Vagina (tissue), 2 donors: ENCODE measurements around the gene CISD1. TPM values are rescaled to one million over a fixed set of nuclear protein-coding genes. Genes with fewer than 3 reads are reported as not detected.

Experiments used
- DNase-seq, 2 donors: peaks; one replicate each; pipeline ENCODE4 v3.0.0-alpha.2; 2017; ENCODE audit errors: extremely low spot score in 2 of 2
- H3K27ac ChIP-seq: fragments of 200-600 bp; sonication (generic); one replicate; pipeline ENCODE4 v1.5.1; 2019
- H3K27me3 ChIP-seq: fragments of 200-600 bp; sonication (generic); one replicate; pipeline ENCODE4 v1.5.1; 2019
- H3K36me3 ChIP-seq, 2 donors: fragments of 200-600 bp; sonication (generic); one replicate each; pipeline ENCODE4 v1.5.1; 2017 to 2019
- H3K4me1 ChIP-seq: fragments of 200-600 bp; sonication (generic); one replicate; pipeline ENCODE4 v1.5.1; 2019
- H3K4me3 ChIP-seq, 2 donors: fragments of 200-600 bp; sonication (generic); 1 replicate in 1 of 2; 2 replicates in 1 of 2; pipeline ENCODE4 v1.5.1; 2016 to 2019
- H3K9me3 ChIP-seq: fragments of 200-600 bp; sonication (generic); one replicate; pipeline ENCODE4 v1.5.1; 2019
- POLR2A ChIP-seq, 2 donors: fragments of 450-650 bp; IDR thresholded peaks; one replicate each; pipeline ENCODE4 v1.6.1; 2017; ENCODE audit warnings: antibody characterized with exemption in 2 of 2, mild to moderate bottlenecking in 2 of 2, moderate library complexity in 2 of 2
- POLR2AphosphoS5 ChIP-seq, 2 donors: sonication (generic); formaldehyde crosslinking; IDR thresholded peaks; one replicate each; pipeline ENCODE4 v1.9.0; 2017; ENCODE audit warnings: antibody characterized with exemption in 2 of 2, mild to moderate bottlenecking in 2 of 2, low read depth in 1 of 2; ENCODE audit not compliant: insufficient read depth in 1 of 2
- intact Hi-C: fragments of 100-400 bp; cut with DNase I; formaldehyde crosslinking; loops from one replicate; pipeline ENCODE4 v1.15.1; 2023
- total RNA-seq: library from RNA; depleted of rRNA; stranded (reverse); fragments of >200 nt; gene quantifications from one replicate; pipeline ENCODE4 v1.2.3, GENCODE V29; 2016
- TF ChIP-seq, protein P1 (sequence below), 3 experiments: fragments of 450-650 bp in 2 of 3; fragments of 200-600 bp in 1 of 3; sonication (generic) in 1 of 3; IDR thresholded peaks; one replicate each; pipeline ENCODE4 v1.5.1; 2017 to 2019; ENCODE audit warnings: antibody characterized with exemption in 3 of 3, mild to moderate bottlenecking in 2 of 3, moderate library complexity in 2 of 3

CISD1 gene
- total RNA-seq, 1 donor from 2014 or later, result 16.0 TPM

DNA sequence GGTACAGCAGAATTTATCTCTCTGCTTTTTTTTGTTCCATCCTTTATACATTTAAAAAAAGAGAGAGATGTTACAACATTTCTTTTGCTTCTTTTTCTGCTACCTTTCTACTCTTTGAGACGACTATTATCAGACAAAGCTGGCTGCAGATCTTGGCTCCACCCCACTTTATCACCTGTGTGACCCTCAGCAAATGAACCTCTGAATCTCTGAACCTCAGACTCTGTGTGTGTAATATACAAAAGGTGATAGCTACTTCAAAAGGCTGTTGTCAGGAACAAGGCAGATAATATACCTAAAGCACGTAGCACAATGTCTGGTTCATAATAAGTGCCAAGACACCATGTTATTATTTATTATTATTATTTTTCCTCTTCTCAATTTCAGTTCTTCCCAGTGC, 33.3 kb downstream of the CISD1 start:
- no peaks in the 10 kb centered on the region for H3K36me3 ChIP-seq
- H3K27me3 ChIP-seq, result no peaks in the 10 kb centered on the region
- H3K27ac ChIP-seq, result no peak overlapping the region
- DNase-seq, result no peak
- H3K4me1 ChIP-seq, result no peaks in the 10 kb centered on the region
- TF ChIP-seq POLR2A (IDR thresholded peaks at IDR 0.05) (no peak), POLR2AphosphoS5 (IDR thresholded peaks at IDR 0.05; ENCODE audit: insufficient read depth in 1 of 2, low read depth in 1 of 2) (no peak)
- TF ChIP-seq, protein P1, sequence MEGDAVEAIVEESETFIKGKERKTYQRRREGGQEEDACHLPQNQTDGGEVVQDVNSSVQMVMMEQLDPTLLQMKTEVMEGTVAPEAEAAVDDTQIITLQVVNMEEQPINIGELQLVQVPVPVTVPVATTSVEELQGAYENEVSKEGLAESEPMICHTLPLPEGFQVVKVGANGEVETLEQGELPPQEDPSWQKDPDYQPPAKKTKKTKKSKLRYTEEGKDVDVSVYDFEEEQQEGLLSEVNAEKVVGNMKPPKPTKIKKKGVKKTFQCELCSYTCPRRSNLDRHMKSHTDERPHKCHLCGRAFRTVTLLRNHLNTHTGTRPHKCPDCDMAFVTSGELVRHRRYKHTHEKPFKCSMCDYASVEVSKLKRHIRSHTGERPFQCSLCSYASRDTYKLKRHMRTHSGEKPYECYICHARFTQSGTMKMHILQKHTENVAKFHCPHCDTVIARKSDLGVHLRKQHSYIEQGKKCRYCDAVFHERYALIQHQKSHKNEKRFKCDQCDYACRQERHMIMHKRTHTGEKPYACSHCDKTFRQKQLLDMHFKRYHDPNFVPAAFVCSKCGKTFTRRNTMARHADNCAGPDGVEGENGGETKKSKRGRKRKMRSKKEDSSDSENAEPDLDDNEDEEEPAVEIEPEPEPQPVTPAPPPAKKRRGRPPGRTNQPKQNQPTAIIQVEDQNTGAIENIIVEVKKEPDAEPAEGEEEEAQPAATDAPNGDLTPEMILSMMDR (IDR thresholded peaks at IDR 0.05), result no peak
- H3K4me3 ChIP-seq, result no peak overlapping the region
- H3K9me3 ChIP-seq, result no peaks in the 10 kb centered on the region
- intact Hi-C loops, result no loop called here

DNA sequence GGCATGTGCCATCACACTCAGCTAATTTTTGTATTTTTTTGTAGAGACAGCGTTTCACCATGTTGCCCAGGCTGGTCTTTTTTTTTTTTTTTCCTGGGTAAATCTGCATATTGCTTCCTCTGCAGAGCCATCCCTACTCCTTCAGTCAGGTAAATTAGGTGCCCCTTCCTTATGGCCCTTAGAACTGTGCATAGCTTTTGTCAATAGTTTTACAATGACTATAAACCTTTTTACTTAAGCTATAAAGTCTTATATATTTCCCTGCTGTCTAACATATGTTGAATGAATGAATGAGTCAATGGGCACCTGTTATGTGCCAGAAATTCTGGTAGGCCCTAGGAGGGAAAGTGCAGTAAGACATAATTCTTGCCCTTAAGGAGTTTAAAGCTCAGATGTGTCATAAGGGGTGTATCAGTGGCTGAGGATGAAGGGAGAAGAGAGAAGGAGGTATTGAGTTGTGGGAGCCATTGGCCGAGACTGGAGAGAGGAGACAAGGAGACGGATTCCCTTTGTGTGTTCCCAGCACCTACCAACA, 35.2 kb downstream of the CISD1 start:
- Histone ChIP-seq H3K27me3 (no peaks in the 10 kb centered on the region), H3K36me3 (no peaks in the 10 kb centered on the region), H3K27ac (no peak overlapping the region), H3K4me3 (no peak overlapping the region), H3K9me3 (no peaks in the 10 kb centered on the region), H3K4me1 (no peaks in the 10 kb centered on the region)
- TF ChIP-seq POLR2A (IDR thresholded peaks at IDR 0.05) (no peak), POLR2AphosphoS5 (IDR thresholded peaks at IDR 0.05; ENCODE audit: insufficient read depth in 1 of 2, low read depth in 1 of 2) (no peak)
- TF ChIP-seq, protein P1 (IDR thresholded peaks at IDR 0.05), result no peak
- DNase-seq, result no peak
- intact Hi-C loops, result no loop called here

DNA sequence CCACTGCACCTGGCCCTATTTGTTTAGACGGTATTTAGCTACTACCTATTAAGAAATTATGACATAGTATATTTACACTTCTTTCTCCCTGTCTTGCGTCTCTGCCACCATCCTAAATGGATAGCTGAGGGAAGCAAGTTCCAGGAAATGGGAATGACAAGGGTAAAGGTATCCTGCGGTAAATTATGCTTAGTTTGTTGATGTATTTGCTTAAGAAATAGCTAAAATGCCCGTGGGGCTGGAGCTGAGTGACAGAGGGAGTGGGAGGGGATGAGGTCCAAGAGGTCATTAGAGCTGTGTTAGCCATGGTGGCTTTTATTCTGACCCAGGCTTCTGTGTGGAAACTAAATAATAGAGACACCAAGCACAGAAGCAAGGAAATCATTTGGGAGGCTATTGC, 36.9 kb downstream of the CISD1 start:
- TF ChIP-seq, protein P1 (IDR thresholded peaks at IDR 0.05), result no peak
- TF ChIP-seq POLR2A (IDR thresholded peaks at IDR 0.05) (no peak), POLR2AphosphoS5 (IDR thresholded peaks at IDR 0.05; ENCODE audit: insufficient read depth in 1 of 2, low read depth in 1 of 2) (no peak)
- intact Hi-C loops, result no loop called here
- no peak overlapping the region for H3K4me3 ChIP-seq

DNA sequence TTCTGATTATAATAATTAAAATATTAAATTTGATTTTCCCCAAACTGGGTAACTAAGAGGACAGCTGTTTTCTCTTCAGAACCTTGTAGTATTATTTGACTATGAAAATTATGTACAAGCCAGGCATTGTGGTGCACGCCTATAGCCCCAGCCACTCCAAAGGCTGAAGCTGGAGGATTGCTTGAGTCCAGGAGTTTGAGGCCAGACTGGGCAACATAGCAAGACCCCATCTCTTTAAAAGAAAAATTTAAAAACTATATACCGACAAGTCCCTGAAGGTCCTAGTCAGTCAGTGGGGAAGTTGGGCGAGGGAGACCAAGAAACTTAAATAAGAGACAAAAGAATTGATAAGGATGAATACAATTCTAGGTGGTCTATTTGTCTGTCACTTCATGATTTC, 38.7 kb downstream of the CISD1 start:
- TF ChIP-seq POLR2AphosphoS5 (IDR thresholded peaks at IDR 0.05; ENCODE audit: insufficient read depth in 1 of 2, low read depth in 1 of 2), result no peak
- no peak for TF ChIP-seq POLR2A (IDR thresholded peaks at IDR 0.05)
- TF ChIP-seq, protein P1 (IDR thresholded peaks at IDR 0.05), result no peak
- DNase-seq, result no peak
- Histone ChIP-seq H3K9me3 (no peaks in the 10 kb centered on the region), H3K4me1 (no peaks in the 10 kb centered on the region), H3K4me3 (no peak overlapping the region), H3K27ac (no peak overlapping the region), H3K27me3 (no peaks in the 10 kb centered on the region), H3K36me3 (no peaks in the 10 kb centered on the region)
- intact Hi-C loops, result no loop called here

More for the DNA sequence above, 36.9 kb downstream of the CISD1 start:
- Histone ChIP-seq H3K4me1 (no peaks in the 10 kb centered on the region), H3K9me3 (no peaks in the 10 kb centered on the region), H3K27ac (no peak overlapping the region), H3K27me3 (no peaks in the 10 kb centered on the region), H3K36me3 (no peaks in the 10 kb centered on the region)
- DNase-seq, result no peak

DNA sequence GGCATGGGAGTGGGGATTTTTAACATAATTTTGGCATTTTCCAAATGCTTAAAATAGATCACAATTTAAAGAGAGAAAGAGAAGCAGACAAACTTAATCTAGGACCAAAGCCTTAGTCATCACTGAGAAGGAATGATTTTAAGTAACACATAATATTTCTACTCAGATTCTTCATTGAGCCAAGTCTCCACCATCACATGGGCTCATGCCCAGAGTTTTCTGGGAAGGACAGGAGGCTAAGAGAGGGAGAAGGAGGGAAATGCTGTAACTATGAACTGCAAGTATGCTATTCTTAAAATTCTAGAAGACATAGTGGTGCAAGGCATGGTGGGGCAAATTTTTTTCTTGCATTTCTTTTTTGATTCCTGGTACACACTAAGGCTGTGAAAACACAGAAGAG, 42.1 kb downstream of the CISD1 start:
- no peak overlapping the region for H3K4me3 ChIP-seq
- no peaks in the 10 kb centered on the region for H3K27me3 ChIP-seq
- H3K27ac ChIP-seq, result no peak overlapping the region
- H3K9me3 ChIP-seq, result no peaks in the 10 kb centered on the region
- TF ChIP-seq, protein P1 (IDR thresholded peaks at IDR 0.05), result no peak
- no peak for TF ChIP-seq POLR2AphosphoS5 (IDR thresholded peaks at IDR 0.05; ENCODE audit: insufficient read depth in 1 of 2, low read depth in 1 of 2)
- no peak for TF ChIP-seq POLR2A (IDR thresholded peaks at IDR 0.05)
- no peaks in the 10 kb centered on the region for H3K36me3 ChIP-seq
- H3K4me1 ChIP-seq, result no peaks in the 10 kb centered on the region
- intact Hi-C loops, result no loop called here
- no peak for DNase-seq
